GM23338 (cell line): ENCODE results near the gene ANKRD40. TPM values are rescaled to one million over a fixed set of nuclear protein-coding genes. Genes with fewer than 3 reads are reported as not detected.

ENCODE experiments used
- ATAC-seq: fragments of 200-7000 bp; cut with Tn5 transposase; 3 replicates; pipeline ENCODE4 v1.9.1; 2020
- DNase-seq: peaks from one replicate; pipeline ENCODE4 v3.0.0-alpha.2; 2015; ENCODE audit warnings: low spot score
- H2AFZ ChIP-seq: fragments of 200-600 bp; sonication (generic); 2 replicates; pipeline ENCODE4 v1.8.0; 2016; ENCODE audit warnings: antibody characterized with exemption, mild to moderate bottlenecking, moderate library complexity
- H3F3A ChIP-seq: fragments of 200-600 bp; sonication (generic); replicated peaks from 2 replicates; pipeline ENCODE4 v1.8.0; 2017; ENCODE audit warnings: antibody characterized with exemption, mixed run types, low read depth
- H3K27ac ChIP-seq: fragments of 200-600 bp; sonication (generic); 2 replicates; pipeline ENCODE4 v1.6.1; 2016; ENCODE audit warnings: low read depth
- H3K27me3 ChIP-seq: fragments of 200-600 bp; sonication (generic); 2 replicates; pipeline ENCODE4 v1.8.0; 2016; ENCODE audit warnings: mild to moderate bottlenecking, mixed run types, moderate library complexity; ENCODE audit not compliant: insufficient read depth
- H3K36me3 ChIP-seq: fragments of 200-600 bp; sonication (generic); 2 replicates; pipeline ENCODE4 v1.8.0; 2016; ENCODE audit warnings: mild to moderate bottlenecking; ENCODE audit not compliant: insufficient read depth
- H3K4me1 ChIP-seq: fragments of 200-600 bp; sonication (generic); 2 replicates; pipeline ENCODE4 v1.8.0; 2016; ENCODE audit warnings: mild to moderate bottlenecking, moderate library complexity; ENCODE audit not compliant: insufficient read depth
- H3K4me2 ChIP-seq: fragments of 200-600 bp; sonication (generic); 2 replicates; pipeline ENCODE4 v1.7.1; 2017; ENCODE audit warnings: mixed run types
- H3K4me3 ChIP-seq: fragments of 200-600 bp; sonication (generic); 2 replicates; pipeline ENCODE4 v1.6.1; 2016; ENCODE audit warnings: mixed run types
- H3K79me2 ChIP-seq: fragments of 200-600 bp; sonication (generic); replicated peaks from 2 replicates; pipeline ENCODE4 v1.8.0; 2017; ENCODE audit warnings: mild to moderate bottlenecking; ENCODE audit not compliant: insufficient read depth
- H3K9me2 ChIP-seq: fragments of 200-600 bp; sonication (generic); 2 replicates; pipeline ENCODE4 v1.8.0; 2017; ENCODE audit not compliant: insufficient read depth
- H4K20me1 ChIP-seq: fragments of 200-600 bp; sonication (generic); replicated peaks from 2 replicates; pipeline ENCODE4 v1.8.0; 2017; ENCODE audit warnings: mild to moderate bottlenecking; ENCODE audit not compliant: insufficient read depth
- H3K27ac Mint-ChIP-seq: 2 replicates; pipeline ENCODE4 v1.8.0; 2020; ENCODE audit warnings: inconsistent platforms, mild to moderate bottlenecking, moderate library complexity, mixed read lengths
- H3K27me3 Mint-ChIP-seq: 3 replicates; pipeline ENCODE4 v1.8.0; 2022; ENCODE audit warnings: low read depth, mild to moderate bottlenecking, moderate library complexity, mixed read lengths, inconsistent platforms; ENCODE audit not compliant: insufficient read depth, poor library complexity
- H3K36me3 Mint-ChIP-seq: 3 replicates; pipeline ENCODE4 v1.8.0; 2021; ENCODE audit warnings: low read depth, mild to moderate bottlenecking, inconsistent platforms, moderate library complexity, mixed read lengths
- H3K4me1 Mint-ChIP-seq: 3 replicates; pipeline ENCODE4 v1.8.0; 2020; ENCODE audit warnings: mild to moderate bottlenecking, inconsistent platforms, mixed read lengths
- H3K4me3 Mint-ChIP-seq: 3 replicates; pipeline ENCODE4 v1.8.0; 2021; ENCODE audit warnings: moderate library complexity, mild to moderate bottlenecking, inconsistent platforms, mixed read lengths
- H3K9me3 Mint-ChIP-seq: 3 replicates; pipeline ENCODE4 v1.8.0; 2020; ENCODE audit warnings: moderate library complexity, mild to moderate bottlenecking, inconsistent platforms, mixed read lengths
- CREB1 ChIP-seq: fragments of 250-450 bp; sonication (Bioruptor Pico); IDR thresholded peaks from 2 replicates; pipeline ENCODE4 v1.5.0; 2020; ENCODE audit warnings: low read depth, mild to moderate bottlenecking, moderate library complexity
- EZH2 ChIP-seq: fragments of 200-600 bp; sonication (generic); IDR thresholded peaks from one replicate; pipeline ENCODE4 v1.8.0; 2017; ENCODE audit warnings: antibody characterized with exemption, mild to moderate bottlenecking, low read depth; ENCODE audit not compliant: unreplicated experiment
- EZH2phosphoT487 ChIP-seq: fragments of 200-600 bp; sonication (generic); IDR thresholded peaks from one replicate; pipeline ENCODE4 v1.8.1; 2018; ENCODE audit warnings: antibody characterized with exemption; ENCODE audit not compliant: unreplicated experiment
- JUNB ChIP-seq: IDR thresholded peaks from one replicate; pipeline ENCODE4 v1.6.1; 2016; ENCODE audit warnings: antibody characterized with exemption; ENCODE audit not compliant: unreplicated experiment
- POLR2AphosphoS5 ChIP-seq: IDR thresholded peaks from 2 replicates; pipeline ENCODE4 v1.6.1; 2016; ENCODE audit warnings: antibody characterized with exemption, low read depth
- REST ChIP-seq: IDR thresholded peaks from one replicate; pipeline ENCODE4 v1.6.1; 2018; ENCODE audit warnings: antibody characterized with exemption; ENCODE audit not compliant: unreplicated experiment
- STAT1 ChIP-seq: IDR thresholded peaks from one replicate; pipeline ENCODE4 v1.6.1; 2016; ENCODE audit warnings: antibody characterized with exemption; ENCODE audit not compliant: unreplicated experiment
- ZNF114 ChIP-seq: fragments of 250-450 bp; sonication (Bioruptor Pico); IDR thresholded peaks from 2 replicates; pipeline ENCODE4 v1.5.0; 2020; ENCODE audit warnings: mild to moderate bottlenecking, moderate library complexity
- ZNF331 ChIP-seq: fragments of 250-450 bp; sonication (Bioruptor Pico); IDR thresholded peaks from 2 replicates; pipeline ENCODE4 v1.5.0; 2020; ENCODE audit warnings: low read depth, mild to moderate bottlenecking, moderate library complexity
- ZNF462 ChIP-seq: fragments of 250-450 bp; sonication (Bioruptor Pico); IDR thresholded peaks from 2 replicates; pipeline ENCODE4 v1.5.0; 2020; ENCODE audit warnings: mild to moderate bottlenecking, moderate library complexity
- polyA plus RNA-seq: library from polyadenylated mRNA; unstranded; fragments of >200 nt; fragmentation: Nextera tagmentation; extraction: Ambion mirVana; gene quantifications from 2 replicates; pipeline ENCODE4 v1.2.1, GENCODE V29; 2016
- total RNA-seq: library from RNA; depleted of rRNA; stranded (reverse); fragments of >200 nt; shearing (Covaris generic); gene quantifications from 2 replicates; pipeline ENCODE4 v1.2.3, GENCODE V29; 2014

Gene ANKRD40
- total and polyA plus RNA-seq, 2 experiments from 2014 or later, result 19.0 to 42.1 TPM

- TF ChIP-seq STAT1, result no peak
- no peak for TF ChIP-seq ZNF331 (CRISPR knock-in tag)
- TF ChIP-seq REST, result no peak
- no peak for TF ChIP-seq JUNB
- peak overlapping the region; percentile 66; the same call in 1 of the 2 replicates for H3K27ac ChIP-seq
- no peak overlapping the region for H3K4me3 ChIP-seq
- ATAC-seq, result no peak
- DNase-seq, result no peak
- peaks cover 4% of the 10 kb centered on the region; the same call in 2 of the 3 replicates for H3K4me1 Mint-ChIP-seq
- peaks cover 28% of the 10 kb centered on the region for H4K20me1 ChIP-seq
- no peaks in the 10 kb centered on the region; the same call in 2 of the 3 replicates for H3K9me3 Mint-ChIP-seq
- no peak overlapping the region for H2AFZ ChIP-seq
- H3K36me3 Mint-ChIP-seq, result peaks cover 47% of the 10 kb centered on the region
- peaks cover 22% of the 10 kb centered on the region for H3K36me3 ChIP-seq
- H3K4me3 Mint-ChIP-seq, result no peak overlapping the region
- peaks cover 2% of the 10 kb centered on the region for H3K27me3 Mint-ChIP-seq
- no peak overlapping the region for H3K27ac Mint-ChIP-seq
- H3K27me3 ChIP-seq, result no peaks in the 10 kb centered on the region
- peaks cover 65% of the 10 kb centered on the region for H3K79me2 ChIP-seq
- H3K4me2 ChIP-seq, result no peak overlapping the region
- peaks cover under 1% of the 10 kb centered on the region; the same call in 1 of the 2 replicates for H3K4me1 ChIP-seq
- 0 out of 2 replicates have a peak, but pooled peaks cover 6% of the 10 kb centered on the region for H3F3A ChIP-seq
- H3K9me2 ChIP-seq, result no peaks in the 10 kb centered on the region
These were observed 4.6 kb downstream of the ANKRD40 start for GRCh38 chr17:50703162-50703561.

- Histone ChIP-seq H3F3A (peaks cover 6% of the 10 kb centered on the region; the same call in 1 of the 2 replicates), H3K4me3 (no peak overlapping the region), H3K27ac (no peak overlapping the region), H3K79me2 (peaks cover 37% of the 10 kb centered on the region), H3K4me2 (no peak overlapping the region), H4K20me1 (peaks cover 28% of the 10 kb centered on the region), H3K4me1 (no peaks in the 10 kb centered on the region), H3K27me3 (no peaks in the 10 kb centered on the region), H3K9me2 (no peaks in the 10 kb centered on the region), H3K36me3 (peaks cover 47% of the 10 kb centered on the region), H2AFZ (no peak overlapping the region)
- no peaks in the 10 kb centered on the region for H3K27me3 Mint-ChIP-seq
- no peaks in the 10 kb centered on the region; the same call in 2 of the 3 replicates for H3K9me3 Mint-ChIP-seq
- H3K27ac Mint-ChIP-seq, result no peak overlapping the region
- ATAC-seq (no peak), DNase-seq (no peak)
- H3K36me3 Mint-ChIP-seq, result peaks cover 64% of the 10 kb centered on the region
- H3K4me3 Mint-ChIP-seq, result no peak overlapping the region
- H3K4me1 Mint-ChIP-seq, result no peaks in the 10 kb centered on the region
- TF ChIP-seq EZH2phosphoT487, result no peak
- TF ChIP-seq ZNF462 (CRISPR knock-in tag), result no peak
- TF ChIP-seq POLR2AphosphoS5, result no peak
- no peak for TF ChIP-seq EZH2
- no peak for TF ChIP-seq STAT1
- no peak for TF ChIP-seq CREB1
- TF ChIP-seq ZNF114 (CRISPR knock-in tag), result no peak
- no peak for TF ChIP-seq JUNB
These were observed 8.3 kb downstream of the ANKRD40 start for GRCh38 chr17:50699410-50699809.
